ENCODE measurements around the gene ATP9B. TPM values are rescaled to one million over a fixed set of nuclear protein-coding genes. Genes with fewer than 3 reads are reported as not detected.
"Not testable (repeated sequence)": the region's sequence is repeated elsewhere in the genome, so short reads cannot be mapped to it uniquely, and the experiment has no call there.

The ATP9B gene
- total and polyA plus RNA-seq, 3 donors from 2014 or later, result 32.4 to 113 (median 78.2) TPM

- Histone ChIP-seq H3K4me3 (no peak overlapping the region), H3K27ac (no peak overlapping the region), H3K9me3 (no peaks in the 10 kb centered on the region), H3K4me1 (no peaks in the 10 kb centered on the region), H3K27me3 (no peaks in the 10 kb centered on the region), H3K36me3 (ENCODE audit: low read depth, missing control alignments) (no peaks in the 10 kb centered on the region)
- 42 to 70% methylated on average over 6 of the region's 6 CpGs for WGBS, 2 donors
- no peak for TF ChIP-seq POLR2A (IDR thresholded peaks at IDR 0.05)
- TF ChIP-seq, protein P1, sequence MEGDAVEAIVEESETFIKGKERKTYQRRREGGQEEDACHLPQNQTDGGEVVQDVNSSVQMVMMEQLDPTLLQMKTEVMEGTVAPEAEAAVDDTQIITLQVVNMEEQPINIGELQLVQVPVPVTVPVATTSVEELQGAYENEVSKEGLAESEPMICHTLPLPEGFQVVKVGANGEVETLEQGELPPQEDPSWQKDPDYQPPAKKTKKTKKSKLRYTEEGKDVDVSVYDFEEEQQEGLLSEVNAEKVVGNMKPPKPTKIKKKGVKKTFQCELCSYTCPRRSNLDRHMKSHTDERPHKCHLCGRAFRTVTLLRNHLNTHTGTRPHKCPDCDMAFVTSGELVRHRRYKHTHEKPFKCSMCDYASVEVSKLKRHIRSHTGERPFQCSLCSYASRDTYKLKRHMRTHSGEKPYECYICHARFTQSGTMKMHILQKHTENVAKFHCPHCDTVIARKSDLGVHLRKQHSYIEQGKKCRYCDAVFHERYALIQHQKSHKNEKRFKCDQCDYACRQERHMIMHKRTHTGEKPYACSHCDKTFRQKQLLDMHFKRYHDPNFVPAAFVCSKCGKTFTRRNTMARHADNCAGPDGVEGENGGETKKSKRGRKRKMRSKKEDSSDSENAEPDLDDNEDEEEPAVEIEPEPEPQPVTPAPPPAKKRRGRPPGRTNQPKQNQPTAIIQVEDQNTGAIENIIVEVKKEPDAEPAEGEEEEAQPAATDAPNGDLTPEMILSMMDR (IDR thresholded peaks at IDR 0.05), result no peak
- DNase-seq, result no peak
- intact Hi-C loops (cut with DNase I; ENCODE audit: low total_unique reads), result no loop called here
Observed at GRCh38 chr18:79257480-79257879, 188.3 kb downstream of the ATP9B start.

- 88 to 93% methylated on average over 4 of the region's 4 CpGs for WGBS, 2 donors
- H3K27ac ChIP-seq, result no peak overlapping the region
Observed at GRCh38 chr18:79258447-79258846, 189.3 kb downstream of the ATP9B start.

DNA sequence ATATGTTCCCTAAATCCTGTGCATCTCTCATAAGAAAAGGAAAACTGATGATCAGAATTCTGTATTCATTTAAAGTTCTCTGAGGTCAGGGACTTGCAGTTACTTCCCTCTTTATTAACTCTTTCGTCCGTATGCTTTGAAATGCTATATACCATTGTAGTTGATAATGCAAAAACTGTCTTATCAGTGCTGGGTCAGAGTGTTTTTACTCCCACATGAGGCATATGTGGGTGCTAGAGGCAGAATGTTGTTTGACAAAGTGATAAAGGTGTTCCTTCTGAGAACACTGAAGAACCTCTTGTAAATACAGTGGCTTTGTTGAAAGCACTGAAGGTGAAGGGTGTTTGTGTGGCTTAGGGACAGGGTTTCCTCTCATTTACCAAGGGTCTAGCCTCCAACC, 190.0 kb downstream of the ATP9B start:
- Histone ChIP-seq H3K36me3 (ENCODE audit: low read depth, missing control alignments) (no peaks in the 10 kb centered on the region), H3K9me3 (no peaks in the 10 kb centered on the region), H3K4me1 (no peaks in the 10 kb centered on the region), H3K27me3 (no peaks in the 10 kb centered on the region), H3K27ac (no peak overlapping the region), H3K4me3 (no peak overlapping the region)
- intact Hi-C loops (cut with DNase I; ENCODE audit: low total_unique reads), result no loop called here
- TF ChIP-seq, protein P1 (IDR thresholded peaks at IDR 0.05), result no peak
- TF ChIP-seq POLR2A (IDR thresholded peaks at IDR 0.05), result no peak
- 47 to 78% methylated on average over 2 of the region's 2 CpGs for WGBS, 2 donors
- DNase-seq, result no peak

More at GRCh38 chr18:79258447-79258846, 189.3 kb downstream of the ATP9B start:
- H3K4me1 ChIP-seq, result no peaks in the 10 kb centered on the region
- H3K36me3 ChIP-seq (ENCODE audit: low read depth, missing control alignments), result no peaks in the 10 kb centered on the region
- H3K9me3 ChIP-seq, result no peaks in the 10 kb centered on the region
- H3K4me3 ChIP-seq, result no peak overlapping the region
- no peak for TF ChIP-seq POLR2A (IDR thresholded peaks at IDR 0.05)
- TF ChIP-seq, protein P1 (IDR thresholded peaks at IDR 0.05), result no peak
- H3K27me3 ChIP-seq, result no peaks in the 10 kb centered on the region
- DNase-seq, result no peak
- intact Hi-C loops (cut with DNase I; ENCODE audit: low total_unique reads), result no loop called here

GRCh38 chr18:79260023-79260422, 190.8 kb downstream of the ATP9B start:
- TF ChIP-seq POLR2A (IDR thresholded peaks at IDR 0.05), result no peak
- TF ChIP-seq, protein P1 (IDR thresholded peaks at IDR 0.05), result no peak
- no peak overlapping the region for H3K27ac ChIP-seq
- H3K9me3 ChIP-seq, result no peaks in the 10 kb centered on the region
- no peaks in the 10 kb centered on the region for H3K4me1 ChIP-seq
- H3K4me3 ChIP-seq, result no peak overlapping the region
- H3K27me3 ChIP-seq, result no peaks in the 10 kb centered on the region
- intact Hi-C loops (cut with DNase I; ENCODE audit: low total_unique reads), result no loop called here
- H3K36me3 ChIP-seq (ENCODE audit: low read depth, missing control alignments), result no peaks in the 10 kb centered on the region
- DNase-seq, result no peak
- WGBS, 2 donors, result 91 to 93% methylated on average over 7 to 8 of the region's 8 CpGs

DNA sequence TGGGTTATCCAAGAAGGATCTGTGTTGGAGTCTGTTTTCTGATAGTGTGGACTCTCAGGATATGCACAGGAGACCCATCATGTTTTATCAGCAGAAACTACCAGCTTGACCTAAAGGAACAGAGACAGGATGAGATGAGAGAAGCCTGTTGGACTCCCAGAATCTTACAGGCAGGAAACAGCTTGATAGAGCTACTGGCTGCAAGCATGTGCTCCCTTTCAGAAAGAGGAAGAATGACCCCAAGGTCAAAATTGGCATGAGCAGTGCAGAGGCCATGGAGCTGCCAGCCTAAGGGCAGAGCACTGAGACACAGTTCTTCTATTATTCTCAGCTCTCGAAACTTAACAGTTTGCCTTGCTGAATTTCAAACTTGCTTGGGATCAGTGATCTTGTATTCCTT, 191.3 kb downstream of the ATP9B start:
- H3K27me3 ChIP-seq, result no peaks in the 10 kb centered on the region
- WGBS, 2 donors, result 85 to 86% methylated on average over 1 of the region's 1 CpG
- intact Hi-C loops (cut with DNase I; ENCODE audit: low total_unique reads), result no loop called here
- no peaks in the 10 kb centered on the region for H3K9me3 ChIP-seq
- H3K4me1 ChIP-seq, result no peaks in the 10 kb centered on the region
- TF ChIP-seq POLR2A (IDR thresholded peaks at IDR 0.05), result no peak
- TF ChIP-seq, protein P1 (IDR thresholded peaks at IDR 0.05), result no peak
- H3K27ac ChIP-seq, result no peak overlapping the region
- DNase-seq, result no peak
- H3K36me3 ChIP-seq (ENCODE audit: low read depth, missing control alignments), result no peaks in the 10 kb centered on the region
- no peak overlapping the region for H3K4me3 ChIP-seq

- H3K4me3 ChIP-seq; H3K4me1 ChIP-seq; H3K27me3 ChIP-seq; intact Hi-C loops (cut with DNase I; ENCODE audit: low total_unique reads); H3K27ac ChIP-seq; H3K36me3 ChIP-seq (ENCODE audit: low read depth, missing control alignments); H3K9me3 ChIP-seq; DNase-seq: not testable (repeated sequence)
- WGBS, 2 donors, result 95 to 98% methylated on average over 9 of the region's 9 CpGs
Observed at GRCh38 chr18:79265068-79265467, 195.9 kb downstream of the ATP9B start.

- H3K4me3 ChIP-seq; H3K4me1 ChIP-seq; intact Hi-C loops (cut with DNase I; ENCODE audit: low total_unique reads): not testable (repeated sequence)
Observed at GRCh38 chr18:79271812-79272211, 202.6 kb downstream of the ATP9B start.

More at GRCh38 chr18:79271812-79272211, 202.6 kb downstream of the ATP9B start:
- not testable (repeated sequence) for H3K27me3 ChIP-seq; H3K36me3 ChIP-seq (ENCODE audit: low read depth, missing control alignments); H3K27ac ChIP-seq; DNase-seq; H3K9me3 ChIP-seq
